Stimulated activated CD4-positive, alpha-beta T cell treated with anti-CD3 and anti-CD28 coated beads, Interleukin-1b, Interleukin-23, amount 100 ng/mL, for 4 hours (primary cell): ENCODE results near the gene HNRNPL.
"Not testable (repeated sequence)": the region's sequence is repeated elsewhere in the genome, so short reads cannot be mapped to it uniquely, and the experiment has no call there.

Experiments used
- DNase-seq, 2 donors: peaks; one replicate each; pipeline ENCODE4 v3.0.0-alpha.2; 2020; ENCODE audit warnings: low read depth in 2 of 2

Gene HNRNPL

GRCh38 chr19:38830039-38830733 is 19.6 kb downstream of the HNRNPL start:
- DNase-seq, result no peak

- not testable (repeated sequence) for DNase-seq
Measured at GRCh38 chr19:38829203-38829602, 20.6 kb downstream of the HNRNPL start.

GRCh38 chr19:38826856-38827551 is 22.8 kb downstream of the HNRNPL start:
- no peak for DNase-seq

GRCh38 chr19:38825936-38826335 is 23.9 kb downstream of the HNRNPL start:
- DNase-seq, result not testable (repeated sequence)

- not testable (repeated sequence) for DNase-seq
Measured at GRCh38 chr19:38821230-38821825, 28.5 kb downstream of the HNRNPL start.

GRCh38 chr19:38819231-38819920 is 30.4 kb downstream of the HNRNPL start:
- no peak for DNase-seq

GRCh38 chr19:38817081-38817480 is 32.7 kb downstream of the HNRNPL start:
- no peak for DNase-seq

- DNase-seq, result no peak
Measured at GRCh38 chr19:38816131-38816750, 33.5 kb downstream of the HNRNPL start.

GRCh38 chr19:38815059-38816001 is 34.5 kb downstream of the HNRNPL start:
- no peak for DNase-seq

- not testable (repeated sequence) for DNase-seq
Measured at GRCh38 chr19:38813932-38814331, 35.9 kb downstream of the HNRNPL start.

GRCh38 chr19:38813323-38813722 is 36.5 kb downstream of the HNRNPL start:
- DNase-seq, result no peak

- DNase-seq, result no peak
Measured at GRCh38 chr19:38812841-38813320, 36.9 kb downstream of the HNRNPL start, which contains the start of gene LGALS4. Gene LGALS4, minus strand, starts transcription at chr19:38812945. Its CDS starts 59 bp downstream, at chr19:38812886.

- no peak for DNase-seq
Measured at GRCh38 chr19:38812009-38812840, 37.6 kb downstream of the HNRNPL start.

- DNase-seq, result no peak
Measured at GRCh38 chr19:38809592-38810252, 40.1 kb downstream of the HNRNPL start.

GRCh38 chr19:38808741-38809140 is 41.0 kb downstream of the HNRNPL start:
- DNase-seq, result no peak

- DNase-seq, result not testable (repeated sequence)
Measured at GRCh38 chr19:38807374-38808098, 42.2 kb downstream of the HNRNPL start.

- no peak for DNase-seq
Measured at GRCh38 chr19:38806371-38806770, 43.4 kb downstream of the HNRNPL start.

- no peak for DNase-seq
Measured at GRCh38 chr19:38805180-38805579, 44.6 kb downstream of the HNRNPL start.
